ENCODE results near the gene PLXNA3.

PLXNA3 gene

GRCh38 chrX:154502098-154502497 lies 44.0 kb downstream of the PLXNA3 start:
- no peak for DNase-seq

GRCh38 chrX:154502989-154503388 lies 44.9 kb downstream of the PLXNA3 start:
- no peak for DNase-seq

GRCh38 chrX:154505734-154506133 lies 47.7 kb downstream of the PLXNA3 start:
- no peak for DNase-seq

- no peak for DNase-seq
These were observed 48.6 kb downstream of the PLXNA3 start for GRCh38 chrX:154506483-154507332.

GRCh38 chrX:154507673-154508383 lies 49.7 kb downstream of the PLXNA3 start:
- DNase-seq, result no peak

GRCh38 chrX:154508384-154508745 lies 50.3 kb downstream of the PLXNA3 start:
- DNase-seq, result no peak

GRCh38 chrX:154509455-154509854 lies 51.4 kb downstream of the PLXNA3 start:
- no peak for DNase-seq

- DNase-seq, result no peak
These were observed 53.7 kb downstream of the PLXNA3 start for GRCh38 chrX:154511761-154512160.

- no peak for DNase-seq
These were observed 54.9 kb downstream of the PLXNA3 start for GRCh38 chrX:154512879-154513553.

- DNase-seq, result no peak
These were observed 55.6 kb downstream of the PLXNA3 start for GRCh38 chrX:154513716-154514115.

GRCh38 chrX:154515090-154515965 lies 57.2 kb downstream of the PLXNA3 start:
- DNase-seq, result peak; percentile 25

- peak; percentile 83 for DNase-seq
These were observed 58.0 kb downstream of the PLXNA3 start, which contains the start of gene FAM3A for GRCh38 chrX:154515966-154516655. Gene FAM3A, minus strand, starts transcription at chrX:154516232. Its CDS starts 460 bp downstream, at chrX:154515772.

GRCh38 chrX:154516656-154517100 lies 58.6 kb downstream of the PLXNA3 start:
- no peak for DNase-seq

GRCh38 chrX:154517101-154517781 lies 59.2 kb downstream of the PLXNA3 start:
- DNase-seq, result peak; percentile 67

- DNase-seq, result no peak
These were observed 61.3 kb downstream of the PLXNA3 start for GRCh38 chrX:154519389-154519788.

- DNase-seq, result no peak
These were observed 67.8 kb downstream of the PLXNA3 start for GRCh38 chrX:154525606-154526490.

GRCh38 chrX:154526901-154527675 lies 69.0 kb downstream of the PLXNA3 start:
- peak; percentile 79 for DNase-seq

All from right kidney (tissue), 1 donor.